GM18502 (cell line): ENCODE results near the gene UCP3.

ENCODE experiments used
- ATAC-seq: cut with Tn5 transposase; IDR thresholded peaks from one replicate; pipeline ENCODE4 v1.9.1; 2021; ENCODE audit warnings: mild to moderate bottlenecking; ENCODE audit not compliant: unreplicated experiment, poor library complexity

The UCP3 gene

DNA sequence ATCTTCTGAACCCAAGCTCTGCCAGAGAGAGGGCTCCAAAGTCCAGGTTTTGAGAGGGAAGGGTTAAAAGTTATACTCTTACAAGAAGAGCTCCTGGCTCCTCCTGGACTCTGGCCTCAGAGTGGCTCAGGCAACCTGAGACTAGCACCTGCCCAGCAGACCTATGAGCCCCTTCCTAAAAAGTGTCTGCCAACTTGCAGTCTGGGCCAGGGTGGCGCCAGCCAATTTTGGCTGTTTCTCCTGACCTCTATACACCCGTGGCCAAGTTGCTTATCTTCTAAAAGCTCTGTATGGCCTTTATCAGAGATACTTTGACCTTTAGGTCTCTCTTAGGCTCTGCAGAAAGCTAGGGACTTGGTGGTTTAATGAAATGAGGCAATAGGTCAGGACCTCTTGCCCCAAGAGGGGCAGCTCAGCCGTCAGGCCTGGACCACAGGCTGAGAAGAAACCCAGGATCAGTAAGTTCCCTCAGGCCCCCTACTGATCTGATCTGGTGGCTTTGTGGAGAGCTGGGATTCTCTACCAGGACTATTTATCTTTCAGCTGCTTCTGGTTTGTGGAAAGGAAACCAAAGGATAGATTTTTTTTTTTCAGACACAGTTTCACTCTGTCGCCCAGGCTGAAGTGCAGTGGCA is 10.3 kb upstream of the UCP3 start:
- no peak for ATAC-seq

DNA sequence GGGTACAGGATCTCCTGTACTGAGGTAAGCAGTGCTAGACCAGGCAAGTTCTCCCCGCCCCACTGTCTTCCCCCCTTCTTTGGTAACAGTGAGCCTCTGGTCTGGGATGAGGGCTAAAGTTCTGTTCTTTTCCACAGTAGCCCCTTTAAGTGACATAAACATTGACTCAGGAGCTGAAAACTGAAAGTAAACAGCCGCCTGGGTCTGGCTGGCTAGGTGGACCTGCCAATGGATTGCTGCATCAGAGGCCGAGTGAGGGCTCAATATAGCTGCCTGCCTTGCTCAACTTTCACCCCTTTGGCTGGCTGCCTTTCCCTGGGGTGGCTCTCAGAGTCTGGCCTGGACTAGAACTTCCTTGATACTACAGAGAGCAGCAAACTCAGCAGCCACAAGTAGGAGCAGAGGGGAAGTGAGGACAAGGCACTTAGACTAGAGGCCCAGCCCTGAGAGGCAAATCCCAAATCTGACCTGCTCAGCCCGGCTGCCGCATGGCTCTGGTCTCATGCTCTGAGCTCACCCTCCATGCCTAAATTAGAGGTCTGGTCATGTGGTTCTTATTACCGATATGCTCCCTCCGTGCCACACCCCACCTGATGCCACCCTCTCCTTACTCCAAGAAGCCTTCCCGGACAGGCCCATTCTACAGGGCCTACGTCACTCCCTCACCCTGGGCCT is 9.6 kb upstream of the UCP3 start:
- ATAC-seq, result no peak

DNA sequence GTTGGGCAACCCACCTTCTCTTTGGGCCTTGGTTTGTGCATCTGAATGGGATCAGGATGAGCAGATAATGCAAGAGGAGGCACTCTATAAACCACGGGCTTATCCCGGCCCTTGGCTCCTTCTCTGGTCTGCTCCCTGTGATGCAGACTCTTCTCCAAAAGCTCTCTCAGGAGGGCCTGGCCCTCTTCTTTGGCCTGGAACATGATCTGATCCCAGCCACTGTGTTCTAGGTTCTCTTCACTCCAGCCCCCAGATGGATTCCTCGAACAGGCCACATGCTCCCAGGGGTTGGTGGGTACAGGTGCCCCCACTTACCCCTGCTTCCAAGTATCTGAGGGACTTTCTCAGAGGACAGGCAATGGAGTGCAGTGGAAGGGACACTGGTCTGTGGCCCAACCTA is 8.7 kb upstream of the UCP3 start:
- ATAC-seq, result no peak

DNA sequence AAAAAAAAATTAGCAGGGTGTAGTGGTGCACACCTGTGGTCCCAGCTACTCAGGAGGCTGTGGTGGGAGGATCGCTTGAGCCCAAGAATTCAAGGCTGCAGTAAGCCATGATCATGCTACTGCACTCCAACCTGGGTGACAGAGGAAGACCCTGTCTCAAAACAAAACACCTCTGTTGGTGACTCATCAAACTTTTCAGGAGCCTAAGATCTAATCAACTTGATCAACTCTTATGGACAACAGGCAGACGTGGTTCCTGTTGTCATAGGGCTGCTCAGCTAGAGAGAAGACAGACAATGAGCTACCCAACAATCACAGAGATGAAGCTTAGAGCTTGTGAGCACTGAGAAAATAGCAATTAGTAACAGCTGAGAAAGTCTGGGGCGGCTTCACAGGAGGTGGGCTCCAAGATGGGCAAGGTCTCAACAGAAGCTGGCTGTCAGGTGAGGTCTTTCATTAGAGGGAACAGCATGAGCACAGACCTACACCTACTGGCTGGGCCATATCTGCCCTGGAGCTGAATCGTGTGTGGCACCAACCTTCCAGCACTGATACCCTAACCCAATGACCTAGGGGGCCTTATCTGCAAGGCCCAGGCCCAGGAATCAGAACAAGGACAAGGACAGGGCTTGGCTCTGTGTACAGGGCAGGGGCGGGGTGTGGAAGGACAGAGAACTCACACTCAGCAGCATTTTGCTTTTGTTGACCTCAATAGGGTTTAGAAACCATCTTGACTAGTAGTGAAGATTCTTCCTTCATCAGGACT is 7.2 kb upstream of the UCP3 start:
- no peak for ATAC-seq

DNA sequence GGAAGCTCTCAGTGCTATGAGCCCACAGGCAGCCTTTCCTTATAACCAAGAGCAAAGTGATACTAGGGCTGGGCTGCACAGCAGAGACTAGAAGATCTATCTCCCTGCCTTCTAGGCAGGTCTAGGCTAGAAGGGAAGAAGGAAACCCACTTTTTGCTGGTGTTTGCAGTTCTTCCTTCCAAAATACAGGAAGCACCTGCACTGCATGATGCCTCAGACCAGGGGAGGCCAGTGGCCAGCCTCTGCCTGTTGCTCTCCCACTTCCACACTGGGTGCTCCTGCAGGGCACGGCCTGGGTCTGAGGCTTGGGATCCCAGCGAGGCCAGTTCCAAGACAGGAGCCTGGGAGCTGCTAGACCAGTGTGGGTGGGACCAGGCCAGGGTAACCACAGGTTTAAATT is 6.0 kb upstream of the UCP3 start:
- ATAC-seq, result no peak

DNA sequence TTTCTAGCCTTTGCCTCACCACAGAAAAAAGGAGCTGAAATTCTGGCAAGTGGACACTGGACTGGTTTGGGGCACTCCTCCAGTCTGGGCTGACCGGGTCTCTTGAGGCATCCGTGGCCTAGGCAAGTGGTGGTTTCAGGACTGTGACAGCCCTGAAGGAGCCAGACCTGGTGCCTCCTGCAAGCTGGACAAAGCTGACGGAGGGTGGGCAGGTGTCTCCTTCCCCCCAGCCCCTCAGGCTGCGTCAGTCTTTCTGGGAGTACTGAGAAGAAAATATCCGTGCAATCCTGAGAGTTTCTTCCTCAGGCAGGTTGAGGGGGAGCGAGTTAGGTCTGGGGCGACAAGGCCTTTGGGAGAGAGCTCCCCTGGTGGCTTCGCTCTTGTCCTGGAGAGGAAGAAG is 4.3 kb upstream of the UCP3 start:
- ATAC-seq, result no peak

DNA sequence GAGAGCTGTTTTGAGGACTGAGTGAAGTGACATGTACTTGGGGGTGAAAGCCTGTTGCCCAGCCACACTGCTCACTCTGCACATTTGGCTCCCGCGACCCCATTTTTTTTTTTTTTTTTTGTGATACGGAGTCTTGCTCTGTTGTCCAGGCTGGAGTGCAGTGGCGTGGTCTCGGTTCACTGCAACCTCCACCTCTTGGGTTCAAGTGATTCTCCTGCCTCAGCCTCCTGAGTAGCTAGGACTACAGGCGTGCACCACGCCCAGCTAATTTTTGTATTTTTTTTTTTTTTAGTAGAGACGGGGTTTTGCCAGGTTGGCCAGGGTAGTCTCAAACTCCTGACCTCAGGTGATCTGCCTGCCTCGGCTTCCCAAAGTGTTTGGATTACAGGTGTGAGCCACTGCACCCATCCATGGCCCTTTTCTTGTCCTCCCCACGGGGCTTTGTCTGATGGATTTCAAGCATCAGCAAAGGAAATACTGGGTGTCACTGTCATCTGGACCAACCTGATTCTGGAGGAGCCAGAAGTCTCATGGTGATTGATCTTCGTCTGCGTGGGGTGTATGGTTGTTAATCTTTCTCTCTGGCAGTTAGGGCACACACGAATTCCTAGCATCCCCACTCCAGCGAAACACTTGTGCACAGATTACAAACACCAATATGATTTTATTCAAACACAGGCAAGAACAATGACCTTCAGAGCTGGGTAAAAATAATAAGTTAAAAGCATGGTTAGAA is 3.4 kb upstream of the UCP3 start:
- ATAC-seq, result no peak

DNA sequence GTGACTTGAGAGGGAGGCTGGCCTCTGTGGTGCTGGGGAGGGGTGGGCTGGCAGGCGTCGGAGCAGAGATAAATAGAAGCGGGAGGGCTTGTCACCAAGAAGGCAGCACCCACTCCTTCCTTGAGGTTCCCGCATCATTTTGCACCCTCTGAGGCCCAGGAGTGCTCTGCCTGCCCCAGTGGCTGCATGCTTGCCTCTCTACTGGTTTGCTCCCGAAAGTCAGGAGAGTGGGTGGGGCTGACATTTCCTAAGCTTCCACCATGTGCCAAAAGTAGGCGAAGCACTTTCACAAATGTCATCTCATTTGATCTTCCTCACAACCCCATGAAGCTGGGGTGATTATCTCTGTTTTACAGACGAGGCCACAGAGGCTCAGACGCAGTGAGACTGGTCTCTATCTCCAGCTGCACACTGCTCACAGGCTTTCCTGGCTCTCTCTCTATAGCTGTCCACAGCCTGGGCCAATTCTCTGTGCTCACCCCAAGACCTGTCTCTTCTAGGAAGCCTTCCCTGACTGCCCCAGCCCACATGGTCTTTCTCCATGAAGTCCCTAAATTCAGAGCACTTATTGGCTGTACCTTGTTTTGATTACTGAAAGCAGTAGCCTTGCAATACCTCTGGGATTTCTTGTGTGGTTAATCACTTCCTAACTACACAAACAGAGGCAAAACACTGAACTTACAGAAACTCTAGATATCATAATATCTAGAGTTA is 2.6 kb upstream of the UCP3 start:
- ATAC-seq, result peak; percentile 81

DNA sequence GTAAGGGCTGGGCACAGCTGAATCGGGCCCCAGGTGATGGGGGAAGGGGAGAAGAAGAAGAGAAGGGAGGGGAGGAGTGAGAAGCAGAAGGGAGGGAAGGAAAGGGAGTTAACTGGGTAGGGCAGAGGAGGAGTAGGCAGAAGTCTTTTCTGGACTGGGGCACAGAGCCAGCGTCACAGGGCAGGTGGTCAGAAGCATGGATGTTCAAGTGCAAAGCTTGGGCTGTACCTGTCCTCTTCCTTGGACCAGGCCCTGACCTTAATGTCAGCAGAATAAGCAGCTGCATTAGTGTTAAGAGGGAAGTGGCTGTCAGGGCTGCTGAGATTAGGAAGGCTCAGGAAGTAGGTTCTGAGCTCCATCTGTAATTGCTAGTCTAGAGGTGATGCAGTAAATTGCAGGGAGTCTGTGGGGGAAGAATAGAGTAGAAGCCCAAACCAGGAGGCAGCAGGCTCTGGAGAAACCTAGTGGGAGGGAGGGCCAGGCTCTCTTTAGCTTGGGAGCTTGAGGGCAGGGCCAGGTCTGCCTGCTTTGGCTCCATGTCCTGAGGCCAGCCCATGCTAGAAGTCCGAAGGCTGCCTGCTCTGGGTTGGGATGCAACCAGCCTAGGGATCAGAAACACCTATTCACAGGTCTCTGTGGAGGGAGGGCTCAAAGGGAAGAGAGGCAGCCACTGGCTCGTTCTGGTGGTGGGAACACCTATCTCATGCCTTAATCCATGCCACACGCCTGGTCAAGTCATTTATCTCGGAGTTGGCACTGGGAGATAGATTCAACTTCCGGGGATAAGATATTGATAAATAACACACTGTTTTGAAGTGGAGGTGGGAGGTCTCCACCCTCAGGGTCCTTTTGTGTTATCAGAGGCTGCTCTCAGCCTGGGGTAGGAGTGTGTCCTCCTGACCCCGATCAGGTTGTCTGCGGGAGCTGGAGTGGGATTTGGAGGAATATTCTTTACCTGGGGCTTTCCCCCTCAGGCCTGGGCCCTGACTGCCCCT is 1.7 kb upstream of the UCP3 start:
- no peak for ATAC-seq

DNA sequence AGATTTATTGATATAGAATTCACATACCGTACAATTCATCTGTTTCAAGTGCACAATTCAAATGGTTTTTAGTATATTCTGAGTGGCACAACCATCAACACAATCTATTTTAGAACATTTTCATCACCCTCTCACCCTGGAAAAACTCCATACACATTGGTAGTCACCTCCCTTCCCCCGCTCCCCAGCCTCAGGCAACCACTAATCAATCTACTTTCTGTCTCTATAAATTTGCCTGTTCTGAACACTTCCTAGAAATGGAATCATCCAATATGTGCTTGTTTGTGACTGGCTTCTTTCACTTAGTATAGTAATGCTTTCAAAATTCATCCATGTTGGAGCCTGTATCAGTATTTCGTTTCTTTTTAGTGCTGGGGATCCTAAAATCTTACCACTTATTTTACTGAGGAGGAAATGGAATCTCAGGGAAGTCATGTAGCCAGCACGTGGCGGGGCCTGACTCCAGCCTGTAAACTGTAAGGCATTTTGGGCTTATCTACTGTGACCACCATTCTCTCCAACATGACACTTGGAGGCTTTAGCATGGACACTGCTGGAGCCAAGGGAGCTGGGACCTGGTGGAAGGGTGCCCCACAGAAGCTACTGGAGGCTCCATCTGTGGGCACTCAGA is 905 bp upstream of the UCP3 start:
- ATAC-seq, result no peak

DNA sequence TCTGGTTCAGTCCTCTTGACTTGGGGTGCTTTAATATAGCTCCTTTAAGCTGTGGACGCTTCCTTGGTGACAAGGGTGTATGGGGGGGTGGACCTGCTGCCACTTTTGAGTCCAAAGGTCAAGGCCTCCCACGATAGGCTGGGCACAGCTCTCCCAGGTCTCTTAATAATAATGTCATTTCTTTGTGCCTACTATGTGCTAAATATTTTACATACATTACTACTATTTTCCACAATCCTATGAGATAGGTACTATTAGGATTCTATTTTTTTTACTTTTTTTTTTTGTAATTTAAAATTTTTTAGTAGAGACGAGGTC is 304 bp upstream of the UCP3 start:
- no peak for ATAC-seq

DNA sequence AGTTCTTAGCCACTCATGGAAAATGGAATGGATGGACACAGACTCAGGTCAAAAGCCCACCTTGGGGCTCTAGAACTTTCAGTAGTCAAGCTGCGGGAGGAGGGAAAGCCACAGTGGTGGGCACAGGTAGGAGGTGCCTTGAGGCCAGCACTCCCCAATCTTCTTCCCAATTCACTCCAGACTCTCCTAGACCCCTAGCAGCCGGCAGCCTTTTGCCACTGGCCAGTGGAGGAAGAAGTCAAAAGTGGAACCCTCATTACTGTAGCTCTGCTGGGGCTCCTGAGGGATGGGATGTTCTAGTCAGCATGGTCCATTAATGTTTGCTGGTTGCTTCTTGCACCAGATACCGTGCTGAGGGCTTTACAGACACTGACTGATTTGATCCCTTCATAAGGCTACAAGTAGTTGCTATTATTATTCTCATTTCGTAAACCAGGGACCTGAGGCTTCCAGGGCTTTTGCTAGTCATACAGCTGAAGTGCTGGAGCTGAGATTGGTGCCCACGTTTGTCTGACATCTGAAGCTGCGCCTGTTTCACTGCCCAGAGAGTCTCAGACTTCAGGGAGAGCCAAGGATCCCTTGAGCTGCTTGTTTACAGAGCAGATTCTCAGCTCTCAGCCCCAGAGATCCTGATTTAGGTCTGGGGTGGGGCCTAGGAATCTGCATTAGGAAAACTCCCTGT is 1.1 kb downstream of the UCP3 start:
- no peak for ATAC-seq

DNA sequence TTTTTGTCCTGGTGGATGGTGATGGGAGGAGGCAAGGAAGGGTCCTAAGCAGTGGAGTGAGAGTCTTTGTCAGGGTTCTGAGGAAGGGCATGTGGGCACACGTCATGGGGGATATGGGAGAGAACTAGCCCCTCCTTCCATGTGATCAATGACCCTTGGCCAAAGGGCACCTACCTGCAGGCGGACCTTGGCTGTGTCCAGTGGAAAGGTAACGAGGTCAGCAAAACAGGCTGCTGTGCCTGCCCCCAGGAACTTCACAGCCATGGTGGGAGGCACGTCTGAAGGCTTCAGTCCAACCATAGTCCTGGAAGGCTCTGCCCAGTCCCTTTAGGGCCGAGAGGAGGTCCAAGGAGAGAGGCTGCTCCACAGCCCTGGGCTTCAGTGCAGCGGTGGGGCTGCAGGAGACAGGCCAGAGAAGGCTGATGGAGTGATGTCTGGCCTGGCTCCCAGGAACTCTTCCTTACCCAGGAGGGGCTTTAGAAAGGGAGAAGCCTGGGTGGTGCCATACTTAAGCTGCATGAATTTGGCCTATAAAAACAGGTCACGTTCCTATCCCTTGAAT is 2.1 kb downstream of the UCP3 start:
- ATAC-seq, result no peak

DNA sequence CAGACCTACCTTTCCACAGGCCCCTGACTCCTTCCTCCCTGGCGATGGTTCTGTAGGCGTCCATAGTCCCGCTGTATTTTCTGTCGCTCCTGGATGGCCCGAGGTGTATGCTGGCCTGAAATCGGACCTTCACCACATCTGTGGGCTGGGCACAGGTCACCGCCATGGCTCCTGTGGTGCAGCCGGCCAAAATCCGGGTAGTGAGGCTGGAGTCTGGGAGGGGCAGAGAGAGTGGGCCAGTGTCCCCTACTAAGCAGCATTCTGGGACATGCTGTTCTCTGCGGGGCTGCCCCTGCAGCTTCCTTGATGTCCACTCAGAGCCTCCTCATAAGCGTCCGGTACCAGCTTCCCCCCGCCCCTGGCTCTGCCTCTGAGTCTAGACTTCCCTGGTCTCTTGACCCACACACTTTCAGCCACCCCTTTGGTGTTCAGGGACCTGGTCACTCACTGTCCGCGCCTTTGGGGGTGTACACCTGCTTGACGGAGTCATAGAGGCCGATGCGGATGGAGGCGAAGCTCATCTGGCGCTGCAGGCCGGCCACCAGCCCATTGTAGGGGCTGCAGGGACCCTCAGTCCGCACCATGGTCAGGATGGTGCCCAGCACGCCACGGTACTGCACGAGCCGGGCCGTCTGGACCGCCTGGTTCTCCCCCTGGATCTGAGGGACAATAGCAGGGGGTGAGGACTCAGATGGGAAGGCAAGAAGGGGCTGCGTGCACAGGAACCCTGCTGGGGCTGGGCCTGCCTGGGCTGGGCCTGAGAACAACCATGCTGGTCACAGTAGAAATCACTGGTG is 3.0 kb downstream of the UCP3 start:
- ATAC-seq, result no peak

DNA sequence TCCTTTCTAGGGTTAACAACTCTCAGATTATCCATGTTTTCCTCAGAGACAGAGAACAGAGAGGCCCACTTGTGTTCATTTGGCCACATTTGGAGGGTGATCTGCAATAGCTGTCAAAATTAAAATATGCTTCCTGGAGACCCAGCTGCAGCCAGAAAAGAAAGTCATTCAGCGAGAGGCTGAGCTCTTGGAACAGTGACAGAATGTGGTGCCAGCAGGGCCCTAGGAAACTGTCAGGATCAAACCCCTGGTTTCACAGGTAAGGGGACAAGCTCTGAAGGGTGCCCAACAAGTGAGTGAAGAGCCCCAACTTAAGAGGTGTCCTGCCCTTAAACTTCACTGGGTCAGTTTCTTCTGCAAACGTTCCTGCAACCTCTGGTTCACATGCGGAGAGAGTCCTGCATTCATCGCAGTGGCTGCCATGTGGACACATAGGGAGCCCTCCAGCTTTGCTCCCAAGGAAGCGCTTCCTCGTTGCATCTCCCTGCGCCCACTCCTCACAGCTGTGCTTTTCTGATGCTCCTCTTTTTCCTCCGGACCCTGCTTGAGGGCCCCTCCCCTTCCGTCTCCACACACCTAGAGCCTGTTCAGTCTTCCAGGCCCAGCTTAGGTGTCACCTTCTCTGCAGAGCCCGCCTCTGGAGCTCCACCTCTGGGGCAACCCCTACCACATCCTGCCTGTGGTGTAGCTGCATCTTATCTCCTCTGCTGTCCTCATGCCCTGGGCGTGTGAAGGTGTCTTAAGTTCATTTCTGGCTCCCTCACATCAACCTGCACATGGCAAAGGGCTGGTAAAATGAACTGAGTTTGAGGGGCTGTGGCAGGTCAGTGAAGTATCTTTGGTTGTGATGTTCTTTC is 3.9 kb downstream of the UCP3 start:
- no peak for ATAC-seq

DNA sequence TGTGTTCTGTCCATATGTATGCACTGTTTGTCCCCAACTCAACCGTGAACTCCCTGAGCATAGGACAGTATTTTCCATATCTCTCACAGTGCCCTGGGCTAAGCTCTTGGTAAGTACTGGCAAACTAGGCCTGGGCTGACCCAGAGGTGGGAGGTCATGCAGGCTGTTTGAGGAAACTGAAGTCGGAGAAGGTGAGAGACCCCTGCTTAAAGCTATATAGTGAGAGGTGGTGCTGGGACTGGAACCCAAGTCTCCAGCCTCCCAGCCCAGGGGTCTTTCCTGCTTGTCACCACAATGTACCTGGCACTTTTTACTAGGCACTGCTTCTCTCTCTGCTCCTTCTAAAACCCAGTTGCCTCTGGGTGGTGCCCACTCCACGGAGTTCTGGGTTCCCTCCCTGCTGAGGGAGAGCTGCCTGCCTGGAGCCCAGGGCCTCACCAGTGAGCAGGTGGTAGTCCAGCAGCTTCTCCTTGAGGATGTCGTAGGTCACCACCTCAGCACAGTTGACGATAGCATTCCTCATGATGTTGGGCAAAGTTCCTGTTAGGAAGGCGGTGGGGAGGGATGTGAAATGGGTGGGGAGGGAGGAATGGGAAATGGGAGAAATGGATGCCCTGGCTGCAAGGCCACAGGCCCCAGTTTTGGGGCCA is 4.7 kb downstream of the UCP3 start:
- no peak for ATAC-seq
